ENCODE measurements around the gene PPM1L. TPM values are rescaled to one million over a fixed set of nuclear protein-coding genes. Genes with fewer than 3 reads are reported as not detected.

PPM1L gene
- total RNA-seq, 1 experiment from 2014 or later = 7.3 TPM

DNA sequence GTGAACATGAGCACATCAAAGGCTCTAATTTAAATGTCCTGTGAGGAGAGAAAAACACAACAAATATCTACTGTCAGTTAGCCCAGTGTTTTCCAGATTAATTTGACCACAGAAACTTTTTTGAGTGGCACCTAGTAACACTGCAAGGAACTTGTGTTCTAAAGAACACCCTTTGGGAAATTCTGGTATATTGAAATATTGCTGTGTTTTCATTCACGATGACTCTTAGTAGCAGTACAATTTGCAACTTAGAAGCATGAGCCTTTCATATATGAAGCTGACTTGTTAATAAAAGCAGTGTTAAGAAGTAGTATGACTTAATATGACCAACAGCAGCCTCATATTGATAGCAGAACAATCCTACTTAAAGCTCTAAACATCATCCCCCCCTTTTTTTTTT, 317.1 kb downstream of the PPM1L start:
- H4K5ac ChIP-seq (ENCODE audit: insufficient read length, low read depth, low read length) = no peak overlapping the region
- H3K79me2 ChIP-seq (ENCODE audit: insufficient read depth, low read length) = no peaks in the 10 kb centered on the region
- H4K8ac ChIP-seq (replicated peaks; ENCODE audit: insufficient read length, low read depth, low read length) = no peak overlapping the region
- no peak overlapping the region for H3K14ac ChIP-seq (ENCODE audit: insufficient read depth, low read length)
- H2AFZ ChIP-seq (ENCODE audit: low read length) = no peak overlapping the region
- Mint-ChIP-seq H3K4me1 (peaks cover 11 to 15% of the 10 kb centered on the region in 2 experiments), H3K36me3 (ENCODE audit: insufficient read depth in 1 of 3, low read depth in 3 of 3) (no peaks in the 10 kb centered on the region), H3K27ac (no peak overlapping the region), H3K9me3 (no peaks in the 10 kb centered on the region), H3K27me3 (ENCODE audit: low read depth) (no peaks in the 10 kb centered on the region), H3K4me3 (no peak overlapping the region)
- H2BK5ac ChIP-seq (ENCODE audit: insufficient read length, low read length) = no peak overlapping the region
- no peak overlapping the region for H3K18ac ChIP-seq (ENCODE audit: insufficient read length, low read depth, low read length)
- H3K27ac ChIP-seq (ENCODE audit: insufficient read length, low read depth, low read length) = no peak overlapping the region
- no peaks in the 10 kb centered on the region for H3K23me2 ChIP-seq (ENCODE audit: insufficient read length, low read depth, low read length, poor library complexity, severe bottlenecking)
- no peaks in the 10 kb centered on the region for H4K20me1 ChIP-seq (ENCODE audit: control insufficient read depth, insufficient read depth, insufficient read length)
- no peak for DNase-seq
- no peak overlapping the region for H2BK120ac ChIP-seq (ENCODE audit: low read depth, low read length, poor library complexity, severe bottlenecking)
- TF ChIP-seq, protein P1, sequence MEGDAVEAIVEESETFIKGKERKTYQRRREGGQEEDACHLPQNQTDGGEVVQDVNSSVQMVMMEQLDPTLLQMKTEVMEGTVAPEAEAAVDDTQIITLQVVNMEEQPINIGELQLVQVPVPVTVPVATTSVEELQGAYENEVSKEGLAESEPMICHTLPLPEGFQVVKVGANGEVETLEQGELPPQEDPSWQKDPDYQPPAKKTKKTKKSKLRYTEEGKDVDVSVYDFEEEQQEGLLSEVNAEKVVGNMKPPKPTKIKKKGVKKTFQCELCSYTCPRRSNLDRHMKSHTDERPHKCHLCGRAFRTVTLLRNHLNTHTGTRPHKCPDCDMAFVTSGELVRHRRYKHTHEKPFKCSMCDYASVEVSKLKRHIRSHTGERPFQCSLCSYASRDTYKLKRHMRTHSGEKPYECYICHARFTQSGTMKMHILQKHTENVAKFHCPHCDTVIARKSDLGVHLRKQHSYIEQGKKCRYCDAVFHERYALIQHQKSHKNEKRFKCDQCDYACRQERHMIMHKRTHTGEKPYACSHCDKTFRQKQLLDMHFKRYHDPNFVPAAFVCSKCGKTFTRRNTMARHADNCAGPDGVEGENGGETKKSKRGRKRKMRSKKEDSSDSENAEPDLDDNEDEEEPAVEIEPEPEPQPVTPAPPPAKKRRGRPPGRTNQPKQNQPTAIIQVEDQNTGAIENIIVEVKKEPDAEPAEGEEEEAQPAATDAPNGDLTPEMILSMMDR (conservative IDR thresholded peaks at IDR 0.05) = no peak
- H3K9ac ChIP-seq (ENCODE audit: extremely low read depth, insufficient read length, low read length) = no peak overlapping the region
- H3K9me3 ChIP-seq (ENCODE audit: control insufficient read depth, low read depth, low read length) = no peaks in the 10 kb centered on the region
- H3K23ac ChIP-seq (ENCODE audit: insufficient read length, low read depth, low read length) = no peak overlapping the region
- H3K56ac ChIP-seq (ENCODE audit: insufficient read length, low read depth, low read length) = no peak overlapping the region
- no peaks in the 10 kb centered on the region for H3K79me1 ChIP-seq (ENCODE audit: insufficient read depth, low read depth, low read length, poor library complexity, severe bottlenecking)
- H3K4ac ChIP-seq (ENCODE audit: low read depth, low read length) = no peak overlapping the region
- no CpG with 5 or more reads among the region's 1 CpG for WGBS (ENCODE audit: extremely low coverage, insufficient read length, low lambda C conversion rate)
- no peaks in the 10 kb centered on the region for H3K27me3 ChIP-seq (ENCODE audit: insufficient read depth, low read length)
- H2BK12ac ChIP-seq (ENCODE audit: insufficient read length, low read depth, low read length) = no peak overlapping the region
- H4K91ac ChIP-seq (ENCODE audit: insufficient read length, low read depth, low read length) = no peak overlapping the region
- no peaks in the 10 kb centered on the region for H3K4me1 ChIP-seq (ENCODE audit: insufficient read depth, low read length)
- no peak overlapping the region for H2AK5ac ChIP-seq (ENCODE audit: insufficient read length, low read length)
- H2BK15ac ChIP-seq (ENCODE audit: low read depth, low read length) = no peak overlapping the region
- no peak overlapping the region for H3K4me2 ChIP-seq (ENCODE audit: insufficient read depth, insufficient read length, low read length)
- H3T11ph ChIP-seq (ENCODE audit: low read length) = no peak overlapping the region
- no peak overlapping the region for H2BK20ac ChIP-seq (ENCODE audit: low read depth, low read length, poor library complexity, severe bottlenecking)
